Liver (tissue), 9 donors: ENCODE data around the gene PFN3. TPM values are rescaled to one million over a fixed set of nuclear protein-coding genes. Genes with fewer than 3 reads are reported as not detected.

Experiments used
- DNase-seq: peaks from one replicate; pipeline ENCODE4 v3.0.0-alpha.2; 2017; ENCODE audit warnings: low spot score
- H3K27ac ChIP-seq, 2 donors: one replicate each; pipeline ENCODE4 v1.7.0; 2013; ENCODE audit warnings: inconsistent platforms in 2 of 2, low read length in 2 of 2, control low read depth in 1 of 2, low read depth in 1 of 2, mild to moderate bottlenecking in 1 of 2
- H3K27me3 ChIP-seq, 4 donors: one replicate each; pipeline versions ENCODE4 v1.6.1 to v1.7.0; 2013; ENCODE audit warnings: low read length in 3 of 4, inconsistent platforms in 1 of 4, mild to moderate bottlenecking in 1 of 4, moderate library complexity in 1 of 4; ENCODE audit not compliant: control insufficient read depth in 4 of 4, insufficient read depth in 4 of 4
- H3K36me3 ChIP-seq, 4 donors: one replicate each; pipeline versions ENCODE4 v1.6.1 to v1.7.0; 2013; ENCODE audit warnings: low read length in 3 of 4, mild to moderate bottlenecking in 3 of 4, low read depth in 1 of 4, moderate library complexity in 1 of 4; ENCODE audit not compliant: control insufficient read depth in 4 of 4, insufficient read depth in 3 of 4
- H3K4me1 ChIP-seq, 4 donors: one replicate each; pipeline versions ENCODE4 v1.6.1 to v1.7.0; 2013; ENCODE audit warnings: low read length in 3 of 4, mild to moderate bottlenecking in 3 of 4, moderate library complexity in 1 of 4; ENCODE audit not compliant: control insufficient read depth in 4 of 4, insufficient read depth in 4 of 4
- H3K4me3 ChIP-seq, 3 donors: one replicate each; pipeline versions ENCODE4 v1.6.1 to v1.7.0; 2013; ENCODE audit warnings: low read length in 3 of 3, control low read depth in 1 of 3, low read depth in 1 of 3, mild to moderate bottlenecking in 1 of 3
- H3K9ac ChIP-seq, 2 donors: one replicate each; pipeline ENCODE4 v1.7.0; 2013; ENCODE audit warnings: low read length in 2 of 2, mild to moderate bottlenecking in 2 of 2, moderate library complexity in 2 of 2, control low read depth in 1 of 2, low read depth in 1 of 2
- H3K9me3 ChIP-seq, 4 donors: one replicate each; pipeline versions ENCODE4 v1.6.1 to v1.7.0; 2013; ENCODE audit warnings: low read length in 3 of 4; ENCODE audit not compliant: control insufficient read depth in 4 of 4
- EGR1 ChIP-seq, 2 donors: IDR thresholded peaks; 2 replicates each; pipeline ENCODE4 v1.6.1; 2016 to 2018; ENCODE audit warnings: antibody characterized with exemption in 2 of 2, low read depth in 2 of 2
- FOXA1 ChIP-seq: IDR thresholded peaks from 2 replicates; pipeline ENCODE4 v1.6.1; 2016; ENCODE audit warnings: antibody characterized with exemption
- FOXA2 ChIP-seq: IDR thresholded peaks from 2 replicates; pipeline ENCODE4 v1.6.1; 2016; ENCODE audit warnings: antibody characterized with exemption
- HNF4A ChIP-seq, 2 donors: conservative IDR thresholded peaks; 2 replicates each; pipeline ENCODE4 v1.6.1; 2016; ENCODE audit warnings: antibody characterized with exemption in 2 of 2, mild to moderate bottlenecking in 2 of 2
- JUND ChIP-seq, 2 donors: IDR thresholded peaks; 2 replicates each; pipeline ENCODE4 v1.6.1; 2016; ENCODE audit warnings: antibody characterized with exemption in 2 of 2
- NR2F2 ChIP-seq: IDR thresholded peaks from 2 replicates; pipeline ENCODE4 v1.6.1; 2016; ENCODE audit warnings: antibody characterized with exemption
- RAD21 ChIP-seq, 2 donors: IDR thresholded peaks; 2 replicates each; pipeline ENCODE4 v1.6.1; 2016; ENCODE audit warnings: antibody characterized with exemption in 2 of 2, mild to moderate bottlenecking in 2 of 2
- RXRA ChIP-seq, 2 donors: IDR thresholded peaks; 2 replicates each; pipeline ENCODE4 v1.6.1; 2017 to 2018; ENCODE audit warnings: antibody characterized with exemption in 2 of 2, mild to moderate bottlenecking in 1 of 2
- SP1 ChIP-seq: IDR thresholded peaks from 2 replicates; pipeline ENCODE4 v1.6.1; 2018; ENCODE audit warnings: antibody characterized with exemption, mild to moderate bottlenecking
- TAF1 ChIP-seq: conservative IDR thresholded peaks from 2 replicates; pipeline ENCODE4 v1.6.1; 2016; ENCODE audit warnings: antibody characterized with exemption, mild to moderate bottlenecking
- YY1 ChIP-seq: IDR thresholded peaks from 2 replicates; pipeline ENCODE4 v1.6.1; 2016; ENCODE audit warnings: antibody characterized with exemption, mild to moderate bottlenecking
- WGBS: extraction: QIAGEN DNeasy Blood & Tissue Kit; methylation state at CpG from one replicate; pipeline ENCODE4 v1.1.7; 2013; 5-methylcytosine and 5-hydroxymethylcytosine counted together
- polyA plus RNA-seq, 2 donors: library from polyadenylated mRNA; stranded (reverse) in 1 of 2; unstranded in 1 of 2; fragments of 200-250 nt in 1 of 2; fragments of >200 nt in 1 of 2; fragmentation: Nextera tagmentation in 1 of 2; extraction: Ambion mirVana in 1 of 2; gene quantifications; one replicate each; pipeline versions ENCODE4 v1.2.1 to v1.2.3, GENCODE V29; 2013 to 2015
- total RNA-seq, 2 donors: library from RNA; depleted of rRNA; stranded (reverse); fragments of >200 nt; gene quantifications; one replicate each; pipeline ENCODE4 v1.2.3, GENCODE V29; 2014
- TF ChIP-seq, protein P1 (sequence below): IDR thresholded peaks from 2 replicates; pipeline ENCODE4 v1.6.1; 2016; ENCODE audit warnings: antibody characterized with exemption
- TF ChIP-seq, protein P2 (sequence below): IDR thresholded peaks from 2 replicates; pipeline ENCODE4 v1.6.1; 2016; ENCODE audit warnings: antibody characterized with exemption
- TF ChIP-seq, protein P3 (sequence below): IDR thresholded peaks from 2 replicates; pipeline ENCODE4 v1.6.1; 2016; ENCODE audit warnings: antibody characterized with exemption, mild to moderate bottlenecking
- TF ChIP-seq, protein P4 (sequence below): IDR thresholded peaks from 2 replicates; pipeline ENCODE4 v1.6.1; 2016; ENCODE audit warnings: antibody characterized with exemption
- TF ChIP-seq, protein P5 (sequence below): fragments of 150-350 bp; IDR thresholded peaks from 2 replicates; pipeline ENCODE4 v1.5.1; 2017; ENCODE audit warnings: improper control_type of control experiment, low read depth, low read length; ENCODE audit not compliant: missing input control
- donor health status: healthy.
- donor health status: healthy.
- donor health status: healthy.
- donor health status: healthy.
- donor health status: healthy.

The PFN3 gene
- total and polyA plus RNA-seq, 4 donors = not detected

DNA sequence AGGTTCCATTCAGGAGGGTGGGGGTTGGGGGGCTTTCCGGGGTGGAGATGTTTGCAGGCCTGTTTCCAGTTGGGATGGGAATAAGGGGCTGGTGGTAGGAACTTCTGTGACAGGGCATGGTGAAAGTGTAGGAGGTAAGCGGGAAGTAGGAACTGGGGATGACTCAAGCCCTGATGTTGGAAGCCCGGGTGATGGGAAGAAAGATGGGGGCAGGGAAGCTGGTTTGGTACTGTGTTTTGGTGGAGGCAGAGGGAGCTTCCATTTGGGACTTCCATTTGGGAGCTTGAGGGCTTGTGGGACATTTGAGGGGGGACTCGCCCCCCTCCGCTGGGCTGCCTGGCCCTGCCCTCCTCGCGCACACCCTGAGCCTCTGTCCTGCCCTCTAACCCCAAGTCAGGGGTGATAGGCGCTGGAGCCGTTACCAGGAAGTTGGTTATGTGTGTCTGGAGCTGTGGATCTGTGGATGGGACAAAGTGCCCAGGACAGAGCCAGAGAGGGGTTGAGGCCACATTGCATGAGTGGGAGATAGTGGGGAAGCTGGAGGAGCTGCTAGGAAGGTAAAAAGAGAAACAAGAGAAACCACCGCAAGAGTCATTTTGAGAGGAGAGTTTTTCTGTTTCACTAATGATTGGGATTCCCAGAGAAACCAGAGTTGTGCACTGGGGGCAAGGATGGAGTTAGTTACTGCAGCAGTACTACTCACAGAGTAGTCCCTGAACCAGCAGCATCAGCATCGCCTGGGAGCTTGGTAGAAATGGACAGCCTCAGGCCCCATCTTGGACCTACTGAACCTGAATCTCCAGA is 36.1 kb downstream of the PFN3 start:
- Histone ChIP-seq H3K4me3 (no peak overlapping the region), H3K27ac (peak overlapping the region in 1 of 2 donors; percentile 1), H3K9ac (no peak overlapping the region), H3K9me3 (no peaks in the 10 kb centered on the region), H3K4me1 (peaks cover 26 to 73% (median 64%) of the 10 kb centered on the region in 4 donors), H3K36me3 (no peaks in the 10 kb centered on the region), H3K27me3 (no peaks in the 10 kb centered on the region)
- peak; percentile 31 for DNase-seq
- 81% methylated on average over 11 of the region's 11 CpGs for WGBS
- TF ChIP-seq HNF4A (conservative IDR thresholded peaks at IDR 0.05) = no peak
- no peak for TF ChIP-seq NR2F2
- TF ChIP-seq, protein P1, sequence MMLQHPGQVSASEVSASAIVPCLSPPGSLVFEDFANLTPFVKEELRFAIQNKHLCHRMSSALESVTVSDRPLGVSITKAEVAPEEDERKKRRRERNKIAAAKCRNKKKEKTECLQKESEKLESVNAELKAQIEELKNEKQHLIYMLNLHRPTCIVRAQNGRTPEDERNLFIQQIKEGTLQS = no peak
- TF ChIP-seq, protein P2, sequence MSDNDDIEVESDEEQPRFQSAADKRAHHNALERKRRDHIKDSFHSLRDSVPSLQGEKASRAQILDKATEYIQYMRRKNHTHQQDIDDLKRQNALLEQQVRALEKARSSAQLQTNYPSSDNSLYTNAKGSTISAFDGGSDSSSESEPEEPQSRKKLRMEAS = no peak
- TF ChIP-seq, protein P3, sequence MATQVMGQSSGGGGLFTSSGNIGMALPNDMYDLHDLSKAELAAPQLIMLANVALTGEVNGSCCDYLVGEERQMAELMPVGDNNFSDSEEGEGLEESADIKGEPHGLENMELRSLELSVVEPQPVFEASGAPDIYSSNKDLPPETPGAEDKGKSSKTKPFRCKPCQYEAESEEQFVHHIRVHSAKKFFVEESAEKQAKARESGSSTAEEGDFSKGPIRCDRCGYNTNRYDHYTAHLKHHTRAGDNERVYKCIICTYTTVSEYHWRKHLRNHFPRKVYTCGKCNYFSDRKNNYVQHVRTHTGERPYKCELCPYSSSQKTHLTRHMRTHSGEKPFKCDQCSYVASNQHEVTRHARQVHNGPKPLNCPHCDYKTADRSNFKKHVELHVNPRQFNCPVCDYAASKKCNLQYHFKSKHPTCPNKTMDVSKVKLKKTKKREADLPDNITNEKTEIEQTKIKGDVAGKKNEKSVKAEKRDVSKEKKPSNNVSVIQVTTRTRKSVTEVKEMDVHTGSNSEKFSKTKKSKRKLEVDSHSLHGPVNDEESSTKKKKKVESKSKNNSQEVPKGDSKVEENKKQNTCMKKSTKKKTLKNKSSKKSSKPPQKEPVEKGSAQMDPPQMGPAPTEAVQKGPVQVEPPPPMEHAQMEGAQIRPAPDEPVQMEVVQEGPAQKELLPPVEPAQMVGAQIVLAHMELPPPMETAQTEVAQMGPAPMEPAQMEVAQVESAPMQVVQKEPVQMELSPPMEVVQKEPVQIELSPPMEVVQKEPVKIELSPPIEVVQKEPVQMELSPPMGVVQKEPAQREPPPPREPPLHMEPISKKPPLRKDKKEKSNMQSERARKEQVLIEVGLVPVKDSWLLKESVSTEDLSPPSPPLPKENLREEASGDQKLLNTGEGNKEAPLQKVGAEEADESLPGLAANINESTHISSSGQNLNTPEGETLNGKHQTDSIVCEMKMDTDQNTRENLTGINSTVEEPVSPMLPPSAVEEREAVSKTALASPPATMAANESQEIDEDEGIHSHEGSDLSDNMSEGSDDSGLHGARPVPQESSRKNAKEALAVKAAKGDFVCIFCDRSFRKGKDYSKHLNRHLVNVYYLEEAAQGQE = no peak
- TF ChIP-seq SP1 = no peak
- TF ChIP-seq, protein P4, sequence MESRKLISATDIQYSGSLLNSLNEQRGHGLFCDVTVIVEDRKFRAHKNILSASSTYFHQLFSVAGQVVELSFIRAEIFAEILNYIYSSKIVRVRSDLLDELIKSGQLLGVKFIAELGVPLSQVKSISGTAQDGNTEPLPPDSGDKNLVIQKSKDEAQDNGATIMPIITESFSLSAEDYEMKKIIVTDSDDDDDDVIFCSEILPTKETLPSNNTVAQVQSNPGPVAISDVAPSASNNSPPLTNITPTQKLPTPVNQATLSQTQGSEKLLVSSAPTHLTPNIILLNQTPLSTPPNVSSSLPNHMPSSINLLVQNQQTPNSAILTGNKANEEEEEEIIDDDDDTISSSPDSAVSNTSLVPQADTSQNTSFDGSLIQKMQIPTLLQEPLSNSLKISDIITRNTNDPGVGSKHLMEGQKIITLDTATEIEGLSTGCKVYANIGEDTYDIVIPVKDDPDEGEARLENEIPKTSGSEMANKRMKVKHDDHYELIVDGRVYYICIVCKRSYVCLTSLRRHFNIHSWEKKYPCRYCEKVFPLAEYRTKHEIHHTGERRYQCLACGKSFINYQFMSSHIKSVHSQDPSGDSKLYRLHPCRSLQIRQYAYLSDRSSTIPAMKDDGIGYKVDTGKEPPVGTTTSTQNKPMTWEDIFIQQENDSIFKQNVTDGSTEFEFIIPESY = no peak
- TF ChIP-seq JUND (IDR thresholded peaks at IDR 0.05) = no peak
- TF ChIP-seq FOXA2 = no peak
- TF ChIP-seq EGR1 (IDR thresholded peaks at IDR 0.05; ENCODE audit: low read depth in 2 of 2) = no peak
- no peak for TF ChIP-seq FOXA1
- TF ChIP-seq, protein P5, sequence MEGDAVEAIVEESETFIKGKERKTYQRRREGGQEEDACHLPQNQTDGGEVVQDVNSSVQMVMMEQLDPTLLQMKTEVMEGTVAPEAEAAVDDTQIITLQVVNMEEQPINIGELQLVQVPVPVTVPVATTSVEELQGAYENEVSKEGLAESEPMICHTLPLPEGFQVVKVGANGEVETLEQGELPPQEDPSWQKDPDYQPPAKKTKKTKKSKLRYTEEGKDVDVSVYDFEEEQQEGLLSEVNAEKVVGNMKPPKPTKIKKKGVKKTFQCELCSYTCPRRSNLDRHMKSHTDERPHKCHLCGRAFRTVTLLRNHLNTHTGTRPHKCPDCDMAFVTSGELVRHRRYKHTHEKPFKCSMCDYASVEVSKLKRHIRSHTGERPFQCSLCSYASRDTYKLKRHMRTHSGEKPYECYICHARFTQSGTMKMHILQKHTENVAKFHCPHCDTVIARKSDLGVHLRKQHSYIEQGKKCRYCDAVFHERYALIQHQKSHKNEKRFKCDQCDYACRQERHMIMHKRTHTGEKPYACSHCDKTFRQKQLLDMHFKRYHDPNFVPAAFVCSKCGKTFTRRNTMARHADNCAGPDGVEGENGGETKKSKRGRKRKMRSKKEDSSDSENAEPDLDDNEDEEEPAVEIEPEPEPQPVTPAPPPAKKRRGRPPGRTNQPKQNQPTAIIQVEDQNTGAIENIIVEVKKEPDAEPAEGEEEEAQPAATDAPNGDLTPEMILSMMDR = no peak
- no peak for TF ChIP-seq RXRA (IDR thresholded peaks at IDR 0.05)
- no peak for TF ChIP-seq YY1

DNA sequence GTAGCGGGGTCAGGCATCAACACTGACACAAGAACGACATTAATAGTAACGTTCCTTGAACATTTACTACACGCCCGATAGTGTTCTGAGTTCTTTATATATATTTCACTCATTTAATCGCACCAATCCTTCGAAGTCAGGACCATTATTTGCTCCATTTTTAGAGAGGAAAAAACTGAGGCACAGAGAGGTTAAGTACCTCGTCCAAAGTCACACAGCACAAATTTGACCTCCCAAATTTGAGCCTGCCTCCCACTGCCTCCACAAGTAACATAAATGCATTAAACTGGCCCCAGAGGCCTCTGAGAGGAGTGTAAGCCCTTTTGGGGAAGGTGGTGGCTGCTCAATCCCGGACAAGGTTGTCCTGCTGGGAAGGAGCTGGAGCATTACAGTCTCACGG is 36.9 kb downstream of the PFN3 start:
- no peak overlapping the region for H3K9ac ChIP-seq
- DNase-seq = no peak
- no peak for TF ChIP-seq FOXA2
- TF ChIP-seq SP1 = no peak
- TF ChIP-seq FOXA1 = no peak
- no peak for TF ChIP-seq NR2F2
- TF ChIP-seq, protein P3 = no peak
- no peak for TF ChIP-seq EGR1 (IDR thresholded peaks at IDR 0.05; ENCODE audit: low read depth in 2 of 2)
- TF ChIP-seq, protein P1 = no peak
- TF ChIP-seq, protein P4 = no peak
- no peak for TF ChIP-seq RAD21 (IDR thresholded peaks at IDR 0.05)
- TF ChIP-seq RXRA (IDR thresholded peaks at IDR 0.05) = no peak
- TF ChIP-seq TAF1 = no peak

More for the DNA sequence above, 36.9 kb downstream of the PFN3 start:
- Histone ChIP-seq H3K4me1 (peaks cover 28 to 73% (median 65%) of the 10 kb centered on the region in 4 donors), H3K4me3 (peak overlapping the region in 2 of 3 donors; percentile 24 to 50), H3K27me3 (no peaks in the 10 kb centered on the region), H3K36me3 (no peaks in the 10 kb centered on the region), H3K9me3 (no peaks in the 10 kb centered on the region), H3K27ac (peak overlapping the region; percentile 16 to 78)
- 46% methylated on average over 10 of the region's 10 CpGs for WGBS
